Type B pancreatic cell (in vitro differentiated cells): ENCODE measurements around the gene ZMYND11. TPM values are rescaled to one million over a fixed set of nuclear protein-coding genes. Genes with fewer than 3 reads are reported as not detected.
"Not testable (repeated sequence)": the region's sequence is repeated elsewhere in the genome, so short reads cannot be mapped to it uniquely, and the experiment has no call there.

ENCODE experiments used
- DNase-seq: peaks from one replicate; pipeline ENCODE4 v3.0.0; 2021; ENCODE audit warnings: mixed read lengths; ENCODE audit not compliant: unreplicated experiment; ENCODE audit errors: extremely low spot score
- H3K27ac Mint-ChIP-seq: 2 replicates; pipeline ENCODE4 v1.8.0; 2021; ENCODE audit warnings: mild to moderate bottlenecking, mixed read lengths
- H3K27me3 Mint-ChIP-seq: 2 replicates; pipeline ENCODE4 v1.8.0; 2021; ENCODE audit warnings: mixed read lengths
- H3K36me3 Mint-ChIP-seq: 2 replicates; pipeline ENCODE4 v1.8.0; 2021; ENCODE audit warnings: mixed read lengths
- H3K4me1 Mint-ChIP-seq: one replicate; pipeline ENCODE4 v1.8.0; 2021; ENCODE audit warnings: mixed read lengths; ENCODE audit not compliant: unreplicated experiment
- H3K4me3 Mint-ChIP-seq: 2 replicates; pipeline ENCODE4 v1.8.0; 2021; ENCODE audit warnings: mild to moderate bottlenecking, mixed read lengths
- H3K9me3 Mint-ChIP-seq: 2 replicates; pipeline ENCODE4 v1.8.0; 2021; ENCODE audit warnings: mixed read lengths
- CTCF ChIP-seq: fragments of 200-600 bp; sonication (generic); conservative IDR thresholded peaks from 2 replicates; pipeline ENCODE4 v1.5.0; 2021; ENCODE audit warnings: antibody characterized with exemption, mild to moderate bottlenecking
- total RNA-seq: library from RNA; stranded (reverse); gene quantifications from 2 replicates; pipeline ENCODE4 v1.2.1, GENCODE V29; 2021; ENCODE audit warnings: low replicate concordance

Gene ZMYND11
- total RNA-seq, 1 donor from 2014 or later, result 58.7 TPM

GRCh38 chr10:184911-185310 is 49.7 kb downstream of the ZMYND11 start:
- Mint-ChIP-seq H3K36me3 (peaks cover 40% of the 10 kb centered on the region), H3K27ac (no peak overlapping the region), H3K9me3 (peaks cover 15% of the 10 kb centered on the region), H3K27me3 (no peaks in the 10 kb centered on the region), H3K4me3 (no peak overlapping the region), H3K4me1 (no peaks in the 10 kb centered on the region)
- no peak for DNase-seq
- no peak for TF ChIP-seq CTCF

DNA sequence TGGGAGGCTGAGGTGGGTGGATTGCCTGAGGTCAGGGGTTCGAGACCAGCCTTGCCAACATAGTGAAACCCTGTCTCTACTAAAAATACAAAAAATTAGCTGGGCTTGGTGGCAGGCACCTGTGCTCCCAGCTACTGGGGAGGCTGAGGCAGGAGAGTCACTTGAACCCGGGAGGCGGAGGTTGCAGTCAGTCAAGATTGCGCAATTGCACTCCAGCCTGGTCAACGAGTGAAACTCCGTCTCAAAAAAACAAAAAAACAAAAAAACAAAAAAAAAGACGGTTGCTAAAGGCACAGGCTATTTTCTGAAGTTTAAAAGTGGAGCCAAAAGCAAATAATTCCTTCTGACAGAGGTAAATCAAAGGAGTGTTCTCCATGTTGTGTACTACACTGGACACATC is 50.3 kb downstream of the ZMYND11 start:
- peaks cover 15% of the 10 kb centered on the region for H3K9me3 Mint-ChIP-seq
- peaks cover 40% of the 10 kb centered on the region for H3K36me3 Mint-ChIP-seq
- H3K27ac Mint-ChIP-seq, H3K4me1 Mint-ChIP-seq, H3K27me3 Mint-ChIP-seq, H3K4me3 Mint-ChIP-seq, DNase-seq: not testable (repeated sequence)

GRCh38 chr10:186911-187310 is 51.7 kb downstream of the ZMYND11 start:
- peaks cover 39% of the 10 kb centered on the region for H3K36me3 Mint-ChIP-seq
- peaks cover 15% of the 10 kb centered on the region for H3K9me3 Mint-ChIP-seq
- no peaks in the 10 kb centered on the region for H3K4me1 Mint-ChIP-seq
- DNase-seq, result no peak
- no peak for TF ChIP-seq CTCF
- no peak overlapping the region for H3K27ac Mint-ChIP-seq
- no peaks in the 10 kb centered on the region for H3K27me3 Mint-ChIP-seq
- H3K4me3 Mint-ChIP-seq, result no peak overlapping the region

- no peak for DNase-seq
- no peaks in the 10 kb centered on the region for H3K27me3 Mint-ChIP-seq
- H3K27ac Mint-ChIP-seq, result no peak overlapping the region
- no peaks in the 10 kb centered on the region for H3K4me1 Mint-ChIP-seq
- H3K4me3 Mint-ChIP-seq, result no peak overlapping the region
- H3K9me3 Mint-ChIP-seq, result peaks cover 11% of the 10 kb centered on the region
- H3K36me3 Mint-ChIP-seq, result peaks cover 31% of the 10 kb centered on the region
- no peak for TF ChIP-seq CTCF
Measured at GRCh38 chr10:188546-188945, 53.3 kb downstream of the ZMYND11 start.

DNA sequence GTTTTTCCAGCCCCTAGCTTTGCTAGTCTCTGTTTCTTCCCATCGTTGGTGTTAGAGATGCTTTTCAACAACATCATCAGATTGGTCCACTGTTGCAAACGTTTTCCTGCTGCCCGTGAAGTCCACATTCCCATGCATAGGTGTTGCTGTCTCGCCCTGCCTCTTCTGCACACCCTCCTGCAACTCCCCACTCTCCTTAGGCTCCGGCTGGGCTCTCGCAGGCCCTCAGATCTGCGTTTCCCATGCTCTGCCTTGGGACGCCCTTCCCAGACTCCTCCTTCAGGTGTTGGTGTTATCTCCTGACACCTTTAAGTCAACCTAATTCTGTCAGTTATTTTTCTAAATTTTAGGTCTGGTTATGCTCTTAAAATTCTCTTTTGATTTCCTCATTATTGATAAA is 55.0 kb downstream of the ZMYND11 start:
- Mint-ChIP-seq H3K27me3 (no peaks in the 10 kb centered on the region), H3K9me3 (peaks cover under 1% of the 10 kb centered on the region), H3K4me3 (no peak overlapping the region), H3K4me1 (no peaks in the 10 kb centered on the region), H3K27ac (no peak overlapping the region), H3K36me3 (peaks cover 20% of the 10 kb centered on the region)
- DNase-seq, result no peak
- TF ChIP-seq CTCF, result no peak

- no peak for TF ChIP-seq CTCF
- Mint-ChIP-seq H3K4me3 (no peak overlapping the region), H3K36me3 (peaks cover 16% of the 10 kb centered on the region), H3K9me3 (no peaks in the 10 kb centered on the region), H3K27ac (no peak overlapping the region), H3K4me1 (no peaks in the 10 kb centered on the region), H3K27me3 (no peaks in the 10 kb centered on the region)
- DNase-seq, result no peak
Measured at GRCh38 chr10:191703-192518, 56.7 kb downstream of the ZMYND11 start.
